ENCODE measurements around the gene STK38L.
"Not testable (repeated sequence)": the region's sequence is repeated elsewhere in the genome, so short reads cannot be mapped to it uniquely, and the experiment has no call there.

The STK38L gene

GRCh38 chr12:27221625-27222387, 22.3 kb upstream of the STK38L start:
- ChIA-PET POLR2A (ENCODE audit: low non-redundant PET) (no interaction called here), CTCF (interaction anchor here (0.6 to 1.3 kb wide), 2 partner anchors 50 to 116 kb away, joined by 3 to 4 read pairs; no protein-coding TSS in a partner anchor)
- no peak overlapping the region for H3K27ac ChIP-seq
- DNase-seq (ENCODE audit: low spot score): no peak
- TF ChIP-seq CTCF (conservative IDR thresholded peaks at IDR 0.05; ENCODE audit: low read depth): no peak

GRCh38 chr12:27226407-27226929, 17.6 kb upstream of the STK38L start:
- TF ChIP-seq CTCF (conservative IDR thresholded peaks at IDR 0.05; ENCODE audit: low read depth): no peak
- peak; percentile 38 for DNase-seq (ENCODE audit: low spot score)
- CTCF ChIA-PET: interaction anchor here (0.7 kb wide), 1 partner anchor 19 kb away, joined by 6 read pairs; no protein-coding TSS in a partner anchor
- peak overlapping the region; percentile 88 for H3K27ac ChIP-seq
- POLR2A ChIA-PET (ENCODE audit: low non-redundant PET): no interaction called here

GRCh38 chr12:27229367-27229766, 14.7 kb upstream of the STK38L start:
- CTCF ChIA-PET: no interaction called here
- no peak overlapping the region for H3K27ac ChIP-seq
- no peak for DNase-seq (ENCODE audit: low spot score)
- POLR2A ChIA-PET (ENCODE audit: low non-redundant PET): no interaction called here
- TF ChIP-seq CTCF (conservative IDR thresholded peaks at IDR 0.05; ENCODE audit: low read depth): no peak

- POLR2A ChIA-PET (ENCODE audit: low non-redundant PET); CTCF ChIA-PET; H3K27ac ChIP-seq; DNase-seq (ENCODE audit: low spot score): not testable (repeated sequence)
Measured at GRCh38 chr12:27231374-27231773, 12.7 kb upstream of the STK38L start.

GRCh38 chr12:27233814-27234213, 10.3 kb upstream of the STK38L start:
- H3K27ac ChIP-seq: no peak overlapping the region
- ChIA-PET POLR2A (ENCODE audit: low non-redundant PET) (no interaction called here), CTCF (no interaction called here)
- DNase-seq (ENCODE audit: low spot score): no peak
- TF ChIP-seq CTCF (conservative IDR thresholded peaks at IDR 0.05; ENCODE audit: low read depth): no peak

GRCh38 chr12:27236498-27236897, 7.6 kb upstream of the STK38L start:
- no peak for TF ChIP-seq CTCF (conservative IDR thresholded peaks at IDR 0.05; ENCODE audit: low read depth)
- POLR2A ChIA-PET (ENCODE audit: low non-redundant PET): no interaction called here
- H3K27ac ChIP-seq: no peak overlapping the region
- no peak for DNase-seq (ENCODE audit: low spot score)
- CTCF ChIA-PET: interaction anchor here (0.5 to 0.8 kb wide), 2 partner anchors 90 to 112 kb away, joined by 3 to 6 read pairs; no protein-coding TSS in a partner anchor
